ENCODE data around the gene KLHL6.
"Not testable (repeated sequence)": the region's sequence is repeated elsewhere in the genome, so short reads cannot be mapped to it uniquely, and the experiment has no call there.

The KLHL6 gene

GRCh38 chr3:183443395-183444385 is 111.8 kb downstream of the KLHL6 start:
- DNase-seq: no peak

- no peak for DNase-seq
These were observed 112.5 kb downstream of the KLHL6 start for GRCh38 chr3:183442994-183443393.

GRCh38 chr3:183440521-183440920 is 115.0 kb downstream of the KLHL6 start:
- DNase-seq: not testable (repeated sequence)

GRCh38 chr3:183439515-183439914 is 116.0 kb downstream of the KLHL6 start:
- no peak for DNase-seq

GRCh38 chr3:183438735-183439134 is 116.8 kb downstream of the KLHL6 start:
- DNase-seq: no peak

- no peak for DNase-seq
These were observed 117.6 kb downstream of the KLHL6 start for GRCh38 chr3:183437666-183438564.
